Measurements from ENCODE around the gene KLHL3.

- TF ChIP-seq, protein P1, sequence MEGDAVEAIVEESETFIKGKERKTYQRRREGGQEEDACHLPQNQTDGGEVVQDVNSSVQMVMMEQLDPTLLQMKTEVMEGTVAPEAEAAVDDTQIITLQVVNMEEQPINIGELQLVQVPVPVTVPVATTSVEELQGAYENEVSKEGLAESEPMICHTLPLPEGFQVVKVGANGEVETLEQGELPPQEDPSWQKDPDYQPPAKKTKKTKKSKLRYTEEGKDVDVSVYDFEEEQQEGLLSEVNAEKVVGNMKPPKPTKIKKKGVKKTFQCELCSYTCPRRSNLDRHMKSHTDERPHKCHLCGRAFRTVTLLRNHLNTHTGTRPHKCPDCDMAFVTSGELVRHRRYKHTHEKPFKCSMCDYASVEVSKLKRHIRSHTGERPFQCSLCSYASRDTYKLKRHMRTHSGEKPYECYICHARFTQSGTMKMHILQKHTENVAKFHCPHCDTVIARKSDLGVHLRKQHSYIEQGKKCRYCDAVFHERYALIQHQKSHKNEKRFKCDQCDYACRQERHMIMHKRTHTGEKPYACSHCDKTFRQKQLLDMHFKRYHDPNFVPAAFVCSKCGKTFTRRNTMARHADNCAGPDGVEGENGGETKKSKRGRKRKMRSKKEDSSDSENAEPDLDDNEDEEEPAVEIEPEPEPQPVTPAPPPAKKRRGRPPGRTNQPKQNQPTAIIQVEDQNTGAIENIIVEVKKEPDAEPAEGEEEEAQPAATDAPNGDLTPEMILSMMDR (IDR thresholded peaks at IDR 0.05), result no peak
- no peak for TF ChIP-seq ZFX (IDR thresholded peaks at IDR 0.05; ENCODE audit: borderline replicate concordance)
Measured at GRCh38 chr5:137605411-137605810, 130.5 kb downstream of the KLHL3 start.

All from 22Rv1 (cell line).